Measurements from ENCODE around the gene SYNGR4. TPM values are rescaled to one million over a fixed set of nuclear protein-coding genes. Genes with fewer than 3 reads are reported as not detected.

Gene SYNGR4
- total RNA-seq, 4 donors from 2014 or later, result not detected

DNA sequence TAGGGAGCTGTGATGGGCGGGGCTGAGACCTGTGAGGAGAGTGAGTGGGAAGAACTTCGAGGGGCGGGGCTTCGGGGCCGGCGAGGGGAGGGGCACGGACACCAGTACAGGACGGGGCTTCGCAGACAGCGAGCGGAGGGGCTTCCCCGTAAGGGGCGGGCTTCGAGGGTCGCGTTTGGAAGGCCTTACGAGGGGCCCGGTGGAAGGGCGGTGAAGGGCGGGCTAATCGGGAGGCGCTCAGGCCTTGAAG is 42.9 kb upstream of the SYNGR4 start:
- H3K36me3 ChIP-seq, result no peaks in the 10 kb centered on the region
- H3K4me3 ChIP-seq, result peak overlapping the region; percentile 52 to 83 (median 61)
- TF ChIP-seq, protein P1, sequence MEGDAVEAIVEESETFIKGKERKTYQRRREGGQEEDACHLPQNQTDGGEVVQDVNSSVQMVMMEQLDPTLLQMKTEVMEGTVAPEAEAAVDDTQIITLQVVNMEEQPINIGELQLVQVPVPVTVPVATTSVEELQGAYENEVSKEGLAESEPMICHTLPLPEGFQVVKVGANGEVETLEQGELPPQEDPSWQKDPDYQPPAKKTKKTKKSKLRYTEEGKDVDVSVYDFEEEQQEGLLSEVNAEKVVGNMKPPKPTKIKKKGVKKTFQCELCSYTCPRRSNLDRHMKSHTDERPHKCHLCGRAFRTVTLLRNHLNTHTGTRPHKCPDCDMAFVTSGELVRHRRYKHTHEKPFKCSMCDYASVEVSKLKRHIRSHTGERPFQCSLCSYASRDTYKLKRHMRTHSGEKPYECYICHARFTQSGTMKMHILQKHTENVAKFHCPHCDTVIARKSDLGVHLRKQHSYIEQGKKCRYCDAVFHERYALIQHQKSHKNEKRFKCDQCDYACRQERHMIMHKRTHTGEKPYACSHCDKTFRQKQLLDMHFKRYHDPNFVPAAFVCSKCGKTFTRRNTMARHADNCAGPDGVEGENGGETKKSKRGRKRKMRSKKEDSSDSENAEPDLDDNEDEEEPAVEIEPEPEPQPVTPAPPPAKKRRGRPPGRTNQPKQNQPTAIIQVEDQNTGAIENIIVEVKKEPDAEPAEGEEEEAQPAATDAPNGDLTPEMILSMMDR (IDR thresholded peaks at IDR 0.05), result no peak
- TF ChIP-seq POLR2A (IDR thresholded peaks at IDR 0.05), result peak in 1 of 4 donors; percentile 66
- H3K27me3 ChIP-seq, result no peaks in the 10 kb centered on the region
- H3K27ac ChIP-seq, result peak overlapping the region; percentile 98 to 99 (median 98)
- DNase-seq, result peak; percentile 96
- H3K4me1 ChIP-seq, result peaks cover 17 to 65% (median 34%) of the 10 kb centered on the region in 3 donors
- intact Hi-C loops (cut with DNase I), result no loop called here
- H3K9me3 ChIP-seq, result no peaks in the 10 kb centered on the region
- WGBS, 2 donors, result 0 to 2% methylated on average over 7 to 9 of the region's 22 CpGs

DNA sequence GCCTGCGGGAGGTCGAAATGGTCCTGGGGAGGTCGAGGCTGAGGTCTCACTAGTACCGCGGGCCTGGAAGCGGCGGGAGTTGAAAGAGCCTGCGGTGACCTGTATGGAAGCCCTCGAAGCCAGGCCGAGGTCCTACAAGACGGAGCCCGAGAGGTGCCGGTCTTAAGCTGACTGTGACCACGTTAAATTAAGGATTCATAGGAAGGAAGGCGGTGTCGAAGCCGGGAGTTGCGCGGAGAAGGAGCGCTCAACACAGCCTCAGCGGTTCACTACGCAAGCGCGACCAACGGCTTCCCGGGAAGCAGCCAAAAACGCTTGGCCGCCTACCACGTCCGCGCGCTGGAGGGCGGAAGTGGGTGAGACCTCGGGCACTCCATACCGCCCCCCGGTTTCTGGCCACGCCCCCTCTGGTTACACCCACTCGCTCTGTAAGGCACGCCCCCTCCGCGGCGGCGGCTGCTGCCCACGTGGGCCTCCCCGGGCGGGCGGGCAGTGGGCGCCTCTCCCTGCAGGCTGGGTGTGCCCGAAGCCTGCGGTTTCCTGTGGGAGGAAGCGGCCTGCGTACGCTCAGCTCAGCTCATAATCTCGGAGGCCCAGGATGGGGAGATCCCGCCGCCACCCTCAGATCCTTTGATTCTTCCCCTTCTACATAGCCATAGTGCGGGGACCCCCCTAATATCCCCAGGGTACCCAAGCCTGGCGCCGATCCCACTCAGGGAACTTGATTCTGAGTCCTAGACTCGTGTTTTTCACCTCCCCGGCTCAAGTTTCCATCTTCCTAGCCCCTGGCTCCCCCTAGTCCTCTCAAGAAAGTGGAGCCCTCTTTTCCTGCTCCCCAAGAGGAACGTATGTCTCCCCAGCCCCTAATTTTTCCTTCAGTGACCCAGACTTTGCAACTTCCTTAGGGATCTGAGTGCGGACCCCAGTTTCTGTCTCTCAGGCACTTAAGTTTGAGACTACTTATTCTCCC is 42.3 kb upstream of the SYNGR4 start:
- Histone ChIP-seq H3K27me3 (no peaks in the 10 kb centered on the region), H3K4me3 (peak overlapping the region; percentile 52 to 83 (median 61)), H3K9me3 (no peaks in the 10 kb centered on the region), H3K27ac (peak overlapping the region; percentile 98 to 99 (median 98)), H3K4me1 (peaks cover 17 to 71% (median 40%) of the 10 kb centered on the region in 3 donors), H3K36me3 (no peaks in the 10 kb centered on the region)
- WGBS, 2 donors, result 3 to 11% methylated on average over 9 to 37 of the region's 63 CpGs
- intact Hi-C loops (cut with DNase I), result no loop called here
- DNase-seq, result peak; percentile 95
- TF ChIP-seq, protein P1 (IDR thresholded peaks at IDR 0.05), result peak in 2 of 6 experiments; percentile 14 to 20
- peak in 3 of 4 donors; percentile 39 to 84 (median 53) for TF ChIP-seq POLR2A (IDR thresholded peaks at IDR 0.05)

DNA sequence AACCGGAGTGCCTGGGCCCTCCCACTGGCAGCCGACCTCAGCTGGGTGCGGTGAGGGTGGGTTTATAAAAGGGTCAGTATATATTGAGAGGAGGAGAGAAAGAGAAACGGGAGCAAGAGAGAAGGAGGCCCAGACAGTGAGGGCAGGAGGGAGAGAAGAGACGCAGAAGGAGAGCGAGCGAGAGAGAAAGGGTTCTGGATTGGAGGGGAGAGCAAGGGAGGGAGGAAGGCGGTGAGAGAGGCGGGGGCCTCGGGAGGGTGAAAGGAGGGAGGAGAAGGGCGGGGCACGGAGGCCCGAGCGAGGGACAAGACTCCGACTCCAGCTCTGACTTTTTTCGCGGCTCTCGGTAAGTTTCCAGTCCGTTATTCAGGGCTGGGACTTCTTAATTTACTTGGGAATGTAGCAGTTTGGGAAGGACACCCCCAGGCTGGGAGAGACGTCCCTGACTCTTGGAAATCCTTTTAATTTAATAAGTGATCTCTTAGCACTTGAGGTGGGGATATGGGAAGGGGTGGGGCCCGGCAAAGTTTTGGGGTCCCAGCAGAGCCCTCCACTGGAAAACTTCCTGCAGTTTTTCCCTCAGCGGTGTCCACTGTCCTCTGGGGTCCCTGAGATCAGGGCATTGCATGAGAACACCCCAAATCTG is 38.8 kb upstream of the SYNGR4 start, which contains the start of gene EMP3:
EMP3 (plus strand) TSS at position 288 of the 646 bp plus-strand sequence. CDS start 1,293 bp downstream, outside the sequence.
- H3K4me3 ChIP-seq, result peak within 1 kb of the TSS; percentile 21 to 70 (median 48)
- no peaks in the 10 kb centered on the region for H3K9me3 ChIP-seq
- H3K4me1 ChIP-seq, result peaks cover 20 to 92% (median 49%) of the 10 kb centered on the region in 3 donors
- no peaks in the 10 kb centered on the region for H3K27me3 ChIP-seq
- TF ChIP-seq, protein P1 (IDR thresholded peaks at IDR 0.05), result no peak
- TF ChIP-seq POLR2A (IDR thresholded peaks at IDR 0.05), result peak in 2 of 4 donors; percentile 51 to 65
- H3K36me3 ChIP-seq, result no peaks in the 10 kb centered on the region
- intact Hi-C loops (cut with DNase I), result no loop called here
- peak within 1 kb of the TSS; percentile 79 to 91 (median 86) for H3K27ac ChIP-seq
- no peak for DNase-seq
- 2 to 3% methylated on average over 21 to 22 of the region's 22 CpGs for WGBS, 2 donors

DNA sequence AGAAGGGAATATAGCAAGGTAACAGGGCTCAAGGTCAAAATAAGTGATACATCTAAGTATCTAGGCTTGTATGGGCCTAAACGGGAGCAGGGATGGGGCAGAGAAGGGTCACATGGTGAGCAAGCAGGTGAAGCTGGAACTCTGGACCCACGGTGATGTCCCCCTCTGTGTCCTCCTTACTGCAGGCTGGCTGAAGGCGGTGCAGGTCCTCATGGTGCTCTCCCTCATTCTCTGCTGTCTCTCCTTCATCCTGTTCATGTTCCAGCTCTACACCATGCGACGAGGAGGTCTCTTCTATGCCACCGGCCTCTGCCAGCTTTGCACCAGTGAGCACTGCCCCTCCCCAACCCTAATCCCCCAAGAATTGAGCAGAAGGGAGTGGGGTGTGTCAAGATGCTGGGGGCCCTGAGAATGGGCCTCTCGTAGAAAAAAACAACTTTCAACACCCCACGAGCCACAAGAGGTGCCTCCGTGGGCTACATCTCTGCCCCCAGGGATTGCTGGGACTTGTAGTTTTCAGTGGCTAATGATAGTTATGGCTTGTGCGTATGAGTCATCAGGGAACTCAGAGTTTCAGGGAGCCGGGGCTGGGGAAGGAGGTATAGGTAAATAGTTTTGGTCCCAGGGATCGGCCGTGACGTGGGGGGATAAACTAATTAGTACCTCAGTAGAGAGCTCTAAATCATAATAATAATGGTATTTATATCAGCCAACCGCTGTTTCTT is 34.8 kb upstream of the SYNGR4 start:
- H3K27me3 ChIP-seq, result no peaks in the 10 kb centered on the region
- H3K27ac ChIP-seq, result peak overlapping the region; percentile 91 to 95 (median 93)
- no peak for DNase-seq
- no peaks in the 10 kb centered on the region for H3K9me3 ChIP-seq
- peak overlapping the region in 2 of 4 donors; percentile 60 to 70 for H3K4me3 ChIP-seq
- 50 to 55% methylated on average over 15 of the region's 15 CpGs for WGBS, 2 donors
- no peaks in the 10 kb centered on the region for H3K36me3 ChIP-seq
- intact Hi-C loops (cut with DNase I), result no loop called here
- TF ChIP-seq, protein P1 (IDR thresholded peaks at IDR 0.05), result no peak
- no peak for TF ChIP-seq POLR2A (IDR thresholded peaks at IDR 0.05)
- H3K4me1 ChIP-seq, result peaks cover 20 to 95% (median 55%) of the 10 kb centered on the region in 3 donors
